Natural killer cell (primary cell): Measurements from ENCODE around the gene CHD1L. TPM values are rescaled to one million over a fixed set of nuclear protein-coding genes. Genes with fewer than 3 reads are reported as not detected.

Experiments used
- ATAC-seq, 3 donors: fragments of 150-1000 bp in 2 of 3; fragments of 200-7000 bp in 1 of 3; cut with Tn5 transposase; 1 replicate in 1 of 3; 2 replicates in 2 of 3; pipeline ENCODE4 v1.10.0; 2021; ENCODE audit warnings: mild to moderate bottlenecking in 2 of 3, moderate library complexity in 2 of 3
- DNase-seq, 2 donors: peaks; one replicate each; pipeline versions ENCODE4 v3.0.0 to v3.0.0-alpha.2; 2013 to 2021; ENCODE audit warnings: mixed read lengths in 1 of 2
- H3K27ac ChIP-seq: one replicate; pipeline ENCODE4 v1.5.1; 2013; ENCODE audit warnings: mild to moderate bottlenecking, low read length
- H3K27me3 ChIP-seq: one replicate; pipeline ENCODE4 v1.6.1; 2013; ENCODE audit warnings: low read length; ENCODE audit not compliant: control insufficient read depth, insufficient read depth
- H3K36me3 ChIP-seq: one replicate; pipeline ENCODE4 v1.6.1; 2013; ENCODE audit warnings: low read length; ENCODE audit not compliant: control insufficient read depth, insufficient read depth
- H3K4me1 ChIP-seq: one replicate; pipeline ENCODE4 v1.6.1; 2013; ENCODE audit warnings: low read length; ENCODE audit not compliant: control insufficient read depth, insufficient read depth
- H3K4me3 ChIP-seq: one replicate; pipeline ENCODE4 v1.5.1; 2013; ENCODE audit warnings: low read length
- H3K9me3 ChIP-seq: one replicate; pipeline ENCODE4 v1.6.1; 2013; ENCODE audit warnings: low read length; ENCODE audit not compliant: control insufficient read depth, insufficient read depth
- H3K27ac Mint-ChIP-seq, 2 donors: one replicate each; pipeline ENCODE4 v1.8.0; 2022; ENCODE audit warnings: mild to moderate bottlenecking in 2 of 2, mixed read lengths in 2 of 2, moderate library complexity in 1 of 2
- H3K27me3 Mint-ChIP-seq, 2 donors: one replicate each; pipeline ENCODE4 v1.8.0; 2022; ENCODE audit warnings: low read depth in 2 of 2, mixed read lengths in 2 of 2
- H3K36me3 Mint-ChIP-seq: one replicate; pipeline ENCODE4 v1.8.0; 2022; ENCODE audit warnings: mixed read lengths
- H3K4me1 Mint-ChIP-seq, 2 donors: one replicate each; pipeline ENCODE4 v1.8.0; 2022; ENCODE audit warnings: mixed read lengths in 2 of 2
- H3K4me3 Mint-ChIP-seq: one replicate; pipeline ENCODE4 v1.8.0; 2022; ENCODE audit warnings: mild to moderate bottlenecking, moderate library complexity, mixed read lengths
- H3K9me3 Mint-ChIP-seq, 2 donors: one replicate each; pipeline ENCODE4 v1.8.0; 2022; ENCODE audit warnings: mixed read lengths in 2 of 2
- CTCF ChIP-seq: fragments of 200-600 bp; IDR thresholded peaks from one replicate; pipeline ENCODE4 v1.8.0; 2022; ENCODE audit warnings: antibody characterized with exemption
- WGBS: methylation state at CpG from one replicate; pipeline ENCODE4 v1.1.7; 2013; ENCODE audit warnings: missing lambda C conversion rate; ENCODE audit not compliant: insufficient coverage; 5-methylcytosine and 5-hydroxymethylcytosine counted together
- intact Hi-C: fragments of 100-400 bp; cut with micrococcal nuclease; formaldehyde crosslinking; loops from one replicate; pipeline ENCODE4 v1.14.2; 2022
- total RNA-seq, 4 donors: library from RNA; stranded (reverse); fragments of 120-200 nt in 1 of 4; gene quantifications; one replicate each; pipeline versions ENCODE4 v1.2.3 to v1.2.4, GENCODE V29; 2013 to 2022

The CHD1L gene
- total RNA-seq, 3 donors from 2014 or later (not counting 1 experiment from before 2014, with no cell fraction given): 35.8 to 45.7 (median 44.0) TPM

GRCh38 chr1:147235822-147236221, 6.7 kb upstream of the CHD1L start:
- Mint-ChIP-seq H3K9me3 (no peaks in the 10 kb centered on the region), H3K36me3 (no peaks in the 10 kb centered on the region), H3K27ac (no peak overlapping the region), H3K4me1 (no peaks in the 10 kb centered on the region), H3K27me3 (peaks cover 13 to 18% of the 10 kb centered on the region in 2 donors), H3K4me3 (no peak overlapping the region)
- intact Hi-C loops: no loop called here
- Histone ChIP-seq H3K36me3 (no peaks in the 10 kb centered on the region), H3K4me3 (no peak overlapping the region), H3K9me3 (no peaks in the 10 kb centered on the region), H3K4me1 (no peaks in the 10 kb centered on the region), H3K27me3 (no peaks in the 10 kb centered on the region), H3K27ac (no peak overlapping the region)
- no peak for TF ChIP-seq CTCF
- WGBS: 92% methylated on average over 1 of the region's 1 CpG
- DNase-seq (no peak), ATAC-seq (no peak)

- DNase-seq (no peak), ATAC-seq (no peak)
- Histone ChIP-seq H3K4me1 (no peaks in the 10 kb centered on the region), H3K9me3 (no peaks in the 10 kb centered on the region), H3K27me3 (no peaks in the 10 kb centered on the region), H3K36me3 (no peaks in the 10 kb centered on the region), H3K4me3 (no peak overlapping the region), H3K27ac (no peak overlapping the region)
- Mint-ChIP-seq H3K27me3 (peaks cover 6 to 14% of the 10 kb centered on the region in 2 donors), H3K9me3 (no peaks in the 10 kb centered on the region), H3K4me1 (no peaks in the 10 kb centered on the region), H3K27ac (no peak overlapping the region), H3K36me3 (no peaks in the 10 kb centered on the region), H3K4me3 (no peak overlapping the region)
- 95% methylated on average over 2 of the region's 2 CpGs for WGBS
- no peak for TF ChIP-seq CTCF
- intact Hi-C loops: no loop called here
These were observed 6.0 kb upstream of the CHD1L start for GRCh38 chr1:147236448-147236847.

GRCh38 chr1:147236959-147237791, 5.3 kb upstream of the CHD1L start:
- Histone ChIP-seq H3K27me3 (no peaks in the 10 kb centered on the region), H3K4me1 (peaks cover 3% of the 10 kb centered on the region), H3K27ac (no peak overlapping the region), H3K36me3 (no peaks in the 10 kb centered on the region), H3K9me3 (no peaks in the 10 kb centered on the region), H3K4me3 (no peak overlapping the region)
- peaks cover 0 to 10% of the 10 kb centered on the region in 2 donors for H3K27me3 Mint-ChIP-seq
- TF ChIP-seq CTCF: no peak
- no peak overlapping the region for H3K27ac Mint-ChIP-seq
- no peak for ATAC-seq
- peaks cover 4% of the 10 kb centered on the region in 2 donors for H3K4me1 Mint-ChIP-seq
- no peak for DNase-seq
- intact Hi-C loops: no loop called here
- no peaks in the 10 kb centered on the region for H3K36me3 Mint-ChIP-seq
- H3K4me3 Mint-ChIP-seq: no peak overlapping the region
- no peaks in the 10 kb centered on the region for H3K9me3 Mint-ChIP-seq
- WGBS: 74% methylated on average over 3 of the region's 3 CpGs
